HepG2 (cell line): Measurements from ENCODE around the gene CEP78. TPM values are rescaled to one million over a fixed set of nuclear protein-coding genes. Genes with fewer than 3 reads are reported as not detected.

ENCODE experiments used
- ATF1 ChIP-seq: IDR thresholded peaks from 2 replicates; pipeline ENCODE4 v1.6.1; 2016; ENCODE audit warnings: mild to moderate bottlenecking, control low read depth
- CHD2 ChIP-seq: IDR thresholded peaks from 2 replicates; pipeline ENCODE4 v1.6.1; 2011; ENCODE audit warnings: low read depth, low read length, improper control_type of control experiment
- DZIP1 ChIP-seq: sonication (generic); formaldehyde crosslinking; IDR thresholded peaks from 2 replicates; pipeline ENCODE4 v1.5.0; 2020; ENCODE audit warnings: mild to moderate bottlenecking, missing genetic modification reagents
- GPBP1L1 ChIP-seq: sonication (generic); formaldehyde crosslinking; IDR thresholded peaks from 2 replicates; pipeline ENCODE4 v1.5.0; 2020; ENCODE audit warnings: mild to moderate bottlenecking, missing genetic modification reagents
- HDAC6 ChIP-seq: fragments of 200-600 bp; sonication (generic); IDR thresholded peaks from 2 replicates; pipeline ENCODE4 v1.7.0; 2017; ENCODE audit warnings: mild to moderate bottlenecking, antibody characterized with exemption, low read length, low read depth
- HES4 ChIP-seq: sonication (generic); formaldehyde crosslinking; IDR thresholded peaks from 2 replicates; pipeline ENCODE4 v1.9.0; 2021; ENCODE audit warnings: mild to moderate bottlenecking, missing genetic modification reagents, borderline replicate concordance
- KMT2A ChIP-seq: sonication (generic); formaldehyde crosslinking; IDR thresholded peaks from 2 replicates; pipeline ENCODE4 v1.4.0; 2020; ENCODE audit warnings: missing genetic modification reagents
- MAFG ChIP-seq: sonication (generic); formaldehyde crosslinking; IDR thresholded peaks from 2 replicates; pipeline ENCODE4 v1.5.1; 2020; ENCODE audit warnings: mild to moderate bottlenecking, missing genetic modification reagents
- NCOR1 ChIP-seq: fragments of 200-600 bp; sonication (generic); IDR thresholded peaks from 2 replicates; pipeline ENCODE4 v1.7.0; 2017; ENCODE audit warnings: antibody characterized with exemption, low read length, borderline replicate concordance
- NRL ChIP-seq: sonication (generic); formaldehyde crosslinking; IDR thresholded peaks from 2 replicates; pipeline ENCODE4 v1.5.0; 2020; ENCODE audit warnings: missing genetic modification reagents, mild to moderate bottlenecking, moderate library complexity, borderline replicate concordance
- POGK ChIP-seq: sonication (generic); formaldehyde crosslinking; conservative IDR thresholded peaks from 2 replicates; pipeline ENCODE4 v1.8.0; 2022; ENCODE audit warnings: mild to moderate bottlenecking, moderate library complexity, missing genetic modification reagents
- TFAP4 ChIP-seq: sonication (generic); IDR thresholded peaks from 2 replicates; pipeline ENCODE4 v1.6.1; 2016; ENCODE audit warnings: low read depth, borderline replicate concordance
- ZMYM3 ChIP-seq: sonication (generic); formaldehyde crosslinking; IDR thresholded peaks from 2 replicates; pipeline ENCODE4 v1.5.1; 2020; ENCODE audit warnings: mild to moderate bottlenecking, missing genetic modification reagents
- ZNF292 ChIP-seq: sonication (generic); formaldehyde crosslinking; IDR thresholded peaks from 2 replicates; pipeline ENCODE4 v1.8.1; 2022; ENCODE audit warnings: mild to moderate bottlenecking, low read depth, missing genetic modification reagents, borderline replicate concordance
- ZNF33A ChIP-seq: sonication (generic); formaldehyde crosslinking; IDR thresholded peaks from 2 replicates; pipeline ENCODE4 v1.5.1; 2020; ENCODE audit warnings: missing genetic modification reagents, mild to moderate bottlenecking, moderate library complexity, borderline replicate concordance
- ZNF350 ChIP-seq: sonication (generic); formaldehyde crosslinking; IDR thresholded peaks from 2 replicates; pipeline ENCODE4 v1.4.0; 2020; ENCODE audit warnings: mild to moderate bottlenecking, low read depth, missing genetic modification reagents, borderline replicate concordance
- ZNF530 ChIP-seq: sonication (generic); formaldehyde crosslinking; IDR thresholded peaks from 2 replicates; pipeline ENCODE4 v1.5.0; 2020; ENCODE audit warnings: low read depth, mild to moderate bottlenecking, missing genetic modification reagents
- ZNF629 ChIP-seq: sonication (generic); formaldehyde crosslinking; conservative IDR thresholded peaks from 2 replicates; pipeline ENCODE4 v1.5.0; 2020; ENCODE audit warnings: missing genetic modification reagents
- ZNF691 ChIP-seq: sonication (generic); formaldehyde crosslinking; IDR thresholded peaks from 2 replicates; pipeline ENCODE4 v1.4.0; 2020; ENCODE audit warnings: missing genetic modification reagents, low read depth, mild to moderate bottlenecking, borderline replicate concordance
- ZNF709 ChIP-seq: sonication (generic); formaldehyde crosslinking; IDR thresholded peaks from 2 replicates; pipeline ENCODE4 v1.5.0; 2020; ENCODE audit warnings: mild to moderate bottlenecking, missing genetic modification reagents
- ZNF883 ChIP-seq: sonication (generic); formaldehyde crosslinking; IDR thresholded peaks from 2 replicates; pipeline ENCODE4 v1.5.1; 2020; ENCODE audit warnings: mild to moderate bottlenecking, missing genetic modification reagents; ENCODE audit errors: not compliant biosample characterization
- polyA plus RNA-seq, 8 experiments: library from polyadenylated mRNA; depleted of rRNA in 3 of 8; stranded (reverse) in 7 of 8; unstranded in 1 of 8; fragments of >200 nt; fragmentation: Illumina TruSeq in 4 of 8; extraction: Trizol in 4 of 8; gene quantifications; 2 replicates each; pipeline versions ENCODE4 v1.2.1 to v1.2.3, GENCODE V29; 2011 to 2016; ENCODE audit warnings: low read depth in 4 of 8, missing spikeins in 1 of 8, mixed read lengths in 1 of 8; ENCODE audit not compliant: insufficient read depth in 1 of 8
- total RNA-seq, 5 experiments: library from RNA; depleted of rRNA; stranded (reverse); fragments of >200 nt; fragmentation: Illumina TruSeq; extraction: Trizol; gene quantifications; 2 replicates each; pipeline ENCODE4 v1.2.3, GENCODE V29; 2016; ENCODE audit warnings: low read depth in 1 of 5

The CEP78 gene
- total and polyA plus RNA-seq, 2 of the 13 experiments (the other 11 are each of a cell fraction or from before 2014, with no cell fraction given): 5.1 to 30.8 TPM

- peak; percentile 92; the same call in 1 of the 2 replicates for TF ChIP-seq POGK (CRISPR knock-in tag)
- peak; percentile 93 for TF ChIP-seq KMT2A
- TF ChIP-seq CHD2: no peak
- peak; percentile 38 for TF ChIP-seq ZNF883 (CRISPR knock-in tag)
- TF ChIP-seq NCOR1: no peak
- no peak for TF ChIP-seq ZNF530 (CRISPR knock-in tag)
- 0 out of 2 replicates have a peak, but pooled peaks have one; percentile 7 for TF ChIP-seq ZNF629 (CRISPR knock-in tag)
- TF ChIP-seq ZNF292 (CRISPR knock-in tag): peak; percentile 21; the same call in 1 of the 2 replicates
- TF ChIP-seq GPBP1L1 (CRISPR knock-in tag): no peak
- peak; percentile 67 for TF ChIP-seq ZNF709 (CRISPR knock-in tag)
- no peak for TF ChIP-seq HDAC6
- peak; percentile 75 for TF ChIP-seq ZNF350
- TF ChIP-seq ZMYM3 (CRISPR knock-in tag): peak; percentile 91
- TF ChIP-seq ZNF691 (CRISPR knock-in tag): peak; percentile 92; the same call in 1 of the 2 replicates
- TF ChIP-seq DZIP1 (CRISPR knock-in tag): no peak; the same call in 1 of the 2 replicates
- peak; percentile 48 for TF ChIP-seq HES4
- TF ChIP-seq NRL (CRISPR knock-in tag): peak; percentile 71; the same call in 1 of the 2 replicates
- no peak for TF ChIP-seq ATF1 (CRISPR knock-in tag)
- no peak for TF ChIP-seq ZNF33A (CRISPR knock-in tag)
- TF ChIP-seq TFAP4: peak; percentile 5; the same call in 1 of the 2 replicates
- TF ChIP-seq MAFG (CRISPR knock-in tag): no peak
Measured at GRCh38 chr9:78235762-78236550, at the start of gene CEP78 (continued).
